NCI-H2227 (cell line): Measurements from ENCODE around the gene IDH2.
"Not testable (repeated sequence)": the region's sequence is repeated elsewhere in the genome, so short reads cannot be mapped to it uniquely, and the experiment has no call there.

Experiments used
- DNase-seq: peaks from one replicate; lab custom pipeline; 2025; ENCODE audit not compliant: unreplicated experiment; lab: John Stamatoyannopoulos, UW

IDH2 gene

GRCh38 chr15:90085565-90085964 is 16.7 kb downstream of the IDH2 start:
- DNase-seq, result no peak

- DNase-seq, result no peak
Observed at GRCh38 chr15:90084876-90085423, 17.3 kb downstream of the IDH2 start.

- DNase-seq, result no peak
Observed at GRCh38 chr15:90083954-90084607, 18.2 kb downstream of the IDH2 start.

GRCh38 chr15:90083419-90083818 is 18.8 kb downstream of the IDH2 start:
- no peak for DNase-seq

- no peak for DNase-seq
Observed at GRCh38 chr15:90082140-90082715, 20.0 kb downstream of the IDH2 start.

- DNase-seq, result no peak
Observed at GRCh38 chr15:90080818-90081393, 21.4 kb downstream of the IDH2 start.

GRCh38 chr15:90080458-90080755 is 21.9 kb downstream of the IDH2 start:
- no peak for DNase-seq

GRCh38 chr15:90079619-90080457 is 22.4 kb downstream of the IDH2 start:
- DNase-seq, result no peak

- DNase-seq, result no peak
Observed at GRCh38 chr15:90078965-90079364, 23.3 kb downstream of the IDH2 start.

- DNase-seq, result no peak
Observed at GRCh38 chr15:90076716-90077115, 25.6 kb downstream of the IDH2 start.

- DNase-seq, result no peak
Observed at GRCh38 chr15:90075420-90076289, 26.6 kb downstream of the IDH2 start.

- no peak for DNase-seq
Observed at GRCh38 chr15:90074916-90075315, 27.4 kb downstream of the IDH2 start.

GRCh38 chr15:90074023-90074422 is 28.2 kb downstream of the IDH2 start:
- no peak for DNase-seq

GRCh38 chr15:90072978-90073640 is 29.2 kb downstream of the IDH2 start:
- no peak for DNase-seq

- peak; percentile 69 for DNase-seq
Observed at GRCh38 chr15:90071220-90071807, 31.0 kb downstream of the IDH2 start.

- not testable (repeated sequence) for DNase-seq
Observed at GRCh38 chr15:90070623-90071022, 31.6 kb downstream of the IDH2 start.

GRCh38 chr15:90067953-90068606 is 34.2 kb downstream of the IDH2 start:
- DNase-seq, result no peak

- DNase-seq, result no peak
Observed at GRCh38 chr15:90067181-90067952, 34.9 kb downstream of the IDH2 start.

GRCh38 chr15:90065682-90066049 is 36.6 kb downstream of the IDH2 start:
- DNase-seq, result no peak
